Measurements from ENCODE around the gene PLA2G15. TPM values are rescaled to one million over a fixed set of nuclear protein-coding genes. Genes with fewer than 3 reads are reported as not detected.

PLA2G15 gene
- total and polyA plus RNA-seq, 2 of the 13 experiments (the other 11 are each of a cell fraction or from before 2014, with no cell fraction given) = 14.4 to 23.7 TPM

DNA sequence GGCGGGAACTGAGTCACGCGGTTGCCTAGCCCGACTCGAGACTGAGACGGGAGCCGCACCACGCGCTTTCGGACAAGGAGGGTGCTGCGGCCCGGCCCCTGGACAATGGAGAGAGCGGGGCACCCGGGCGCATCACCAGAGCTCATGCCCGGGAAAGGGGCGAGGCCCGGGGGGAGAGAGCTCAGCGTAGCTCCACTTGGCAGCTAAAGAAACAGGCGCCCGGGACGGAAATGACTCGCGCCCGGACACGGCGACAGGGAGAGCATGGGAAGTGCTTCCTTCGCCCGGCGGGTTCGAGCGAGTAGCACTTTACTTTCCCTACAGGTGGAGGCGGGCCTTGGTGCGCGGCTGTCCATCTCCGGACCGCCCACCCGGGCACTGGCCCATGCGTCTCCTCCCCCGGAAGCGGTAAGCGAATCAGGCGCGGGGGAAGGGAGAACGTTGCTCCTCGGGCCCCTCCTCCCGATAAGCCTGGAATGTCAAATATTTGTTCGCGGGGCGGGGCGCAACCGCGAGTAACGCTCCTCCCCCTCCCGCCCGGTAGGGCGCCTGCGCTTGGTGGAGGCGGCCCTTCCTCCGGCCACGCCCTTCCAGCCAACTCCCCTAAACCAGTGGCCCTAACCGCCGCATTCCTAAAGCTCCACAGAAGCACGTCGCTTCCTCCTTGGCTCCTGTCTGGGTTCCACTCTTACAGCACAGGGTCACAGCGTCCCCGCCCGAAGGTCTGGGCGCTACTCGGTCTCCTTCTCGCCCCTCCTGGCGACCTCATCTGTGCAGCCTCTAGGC is 7.7 kb upstream of the PLA2G15 start (continued):
- TF ChIP-seq, protein P1, sequence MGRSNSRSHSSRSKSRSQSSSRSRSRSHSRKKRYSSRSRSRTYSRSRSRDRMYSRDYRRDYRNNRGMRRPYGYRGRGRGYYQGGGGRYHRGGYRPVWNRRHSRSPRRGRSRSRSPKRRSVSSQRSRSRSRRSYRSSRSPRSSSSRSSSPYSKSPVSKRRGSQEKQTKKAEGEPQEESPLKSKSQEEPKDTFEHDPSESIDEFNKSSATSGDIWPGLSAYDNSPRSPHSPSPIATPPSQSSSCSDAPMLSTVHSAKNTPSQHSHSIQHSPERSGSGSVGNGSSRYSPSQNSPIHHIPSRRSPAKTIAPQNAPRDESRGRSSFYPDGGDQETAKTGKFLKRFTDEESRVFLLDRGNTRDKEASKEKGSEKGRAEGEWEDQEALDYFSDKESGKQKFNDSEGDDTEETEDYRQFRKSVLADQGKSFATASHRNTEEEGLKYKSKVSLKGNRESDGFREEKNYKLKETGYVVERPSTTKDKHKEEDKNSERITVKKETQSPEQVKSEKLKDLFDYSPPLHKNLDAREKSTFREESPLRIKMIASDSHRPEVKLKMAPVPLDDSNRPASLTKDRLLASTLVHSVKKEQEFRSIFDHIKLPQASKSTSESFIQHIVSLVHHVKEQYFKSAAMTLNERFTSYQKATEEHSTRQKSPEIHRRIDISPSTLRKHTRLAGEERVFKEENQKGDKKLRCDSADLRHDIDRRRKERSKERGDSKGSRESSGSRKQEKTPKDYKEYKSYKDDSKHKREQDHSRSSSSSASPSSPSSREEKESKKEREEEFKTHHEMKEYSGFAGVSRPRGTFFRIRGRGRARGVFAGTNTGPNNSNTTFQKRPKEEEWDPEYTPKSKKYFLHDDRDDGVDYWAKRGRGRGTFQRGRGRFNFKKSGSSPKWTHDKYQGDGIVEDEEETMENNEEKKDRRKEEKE (IDR thresholded peaks at IDR 0.05) = no peak
- TF ChIP-seq, protein P2, sequence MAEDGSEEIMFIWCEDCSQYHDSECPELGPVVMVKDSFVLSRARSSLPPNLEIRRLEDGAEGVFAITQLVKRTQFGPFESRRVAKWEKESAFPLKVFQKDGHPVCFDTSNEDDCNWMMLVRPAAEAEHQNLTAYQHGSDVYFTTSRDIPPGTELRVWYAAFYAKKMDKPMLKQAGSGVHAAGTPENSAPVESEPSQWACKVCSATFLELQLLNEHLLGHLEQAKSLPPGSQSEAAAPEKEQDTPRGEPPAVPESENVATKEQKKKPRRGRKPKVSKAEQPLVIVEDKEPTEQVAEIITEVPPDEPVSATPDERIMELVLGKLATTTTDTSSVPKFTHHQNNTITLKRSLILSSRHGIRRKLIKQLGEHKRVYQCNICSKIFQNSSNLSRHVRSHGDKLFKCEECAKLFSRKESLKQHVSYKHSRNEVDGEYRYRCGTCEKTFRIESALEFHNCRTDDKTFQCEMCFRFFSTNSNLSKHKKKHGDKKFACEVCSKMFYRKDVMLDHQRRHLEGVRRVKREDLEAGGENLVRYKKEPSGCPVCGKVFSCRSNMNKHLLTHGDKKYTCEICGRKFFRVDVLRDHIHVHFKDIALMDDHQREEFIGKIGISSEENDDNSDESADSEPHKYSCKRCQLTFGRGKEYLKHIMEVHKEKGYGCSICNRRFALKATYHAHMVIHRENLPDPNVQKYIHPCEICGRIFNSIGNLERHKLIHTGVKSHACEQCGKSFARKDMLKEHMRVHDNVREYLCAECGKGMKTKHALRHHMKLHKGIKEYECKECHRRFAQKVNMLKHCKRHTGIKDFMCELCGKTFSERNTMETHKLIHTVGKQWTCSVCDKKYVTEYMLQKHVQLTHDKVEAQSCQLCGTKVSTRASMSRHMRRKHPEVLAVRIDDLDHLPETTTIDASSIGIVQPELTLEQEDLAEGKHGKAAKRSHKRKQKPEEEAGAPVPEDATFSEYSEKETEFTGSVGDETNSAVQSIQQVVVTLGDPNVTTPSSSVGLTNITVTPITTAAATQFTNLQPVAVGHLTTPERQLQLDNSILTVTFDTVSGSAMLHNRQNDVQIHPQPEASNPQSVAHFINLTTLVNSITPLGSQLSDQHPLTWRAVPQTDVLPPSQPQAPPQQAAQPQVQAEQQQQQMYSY (CRISPR knock-in tag; IDR thresholded peaks at IDR 0.05) = no peak
- TF ChIP-seq, protein P3, sequence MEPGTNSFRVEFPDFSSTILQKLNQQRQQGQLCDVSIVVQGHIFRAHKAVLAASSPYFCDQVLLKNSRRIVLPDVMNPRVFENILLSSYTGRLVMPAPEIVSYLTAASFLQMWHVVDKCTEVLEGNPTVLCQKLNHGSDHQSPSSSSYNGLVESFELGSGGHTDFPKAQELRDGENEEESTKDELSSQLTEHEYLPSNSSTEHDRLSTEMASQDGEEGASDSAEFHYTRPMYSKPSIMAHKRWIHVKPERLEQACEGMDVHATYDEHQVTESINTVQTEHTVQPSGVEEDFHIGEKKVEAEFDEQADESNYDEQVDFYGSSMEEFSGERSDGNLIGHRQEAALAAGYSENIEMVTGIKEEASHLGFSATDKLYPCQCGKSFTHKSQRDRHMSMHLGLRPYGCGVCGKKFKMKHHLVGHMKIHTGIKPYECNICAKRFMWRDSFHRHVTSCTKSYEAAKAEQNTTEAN (CRISPR knock-in tag; conservative IDR thresholded peaks at IDR 0.05) = peak; percentile 66; the same call in 1 of the 2 replicates
- TF ChIP-seq RARG (CRISPR knock-in tag; IDR thresholded peaks at IDR 0.05; ENCODE audit: low read depth) = no peak
- TF ChIP-seq, protein P4, sequence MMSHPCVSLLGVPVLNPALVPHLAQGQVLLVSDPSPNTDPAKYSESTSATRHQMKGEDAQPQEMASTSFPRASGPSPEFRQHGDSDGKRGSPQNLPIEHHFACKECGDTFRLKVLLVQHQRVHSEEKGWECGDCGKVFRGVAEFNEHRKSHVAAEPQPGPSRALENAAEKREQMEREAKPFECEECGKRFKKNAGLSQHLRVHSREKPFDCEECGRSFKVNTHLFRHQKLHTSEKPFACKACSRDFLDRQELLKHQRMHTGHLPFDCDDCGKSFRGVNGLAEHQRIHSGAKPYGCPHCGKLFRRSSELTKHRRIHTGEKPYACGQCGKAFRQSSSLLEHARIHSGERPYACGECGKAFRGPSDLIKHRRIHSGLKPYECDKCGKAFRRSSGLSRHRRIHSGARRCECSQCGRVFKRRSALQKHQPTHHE (CRISPR knock-in tag; IDR thresholded peaks at IDR 0.05; ENCODE audit: borderline replicate concordance) = peak; percentile 53; the same call in 1 of the 2 replicates
- TF ChIP-seq ERF (CRISPR knock-in tag; IDR thresholded peaks at IDR 0.05) = peak; percentile 93
- TF ChIP-seq ATM (IDR thresholded peaks at IDR 0.05; ENCODE audit: borderline replicate concordance) = no peak
- no peak for TF ChIP-seq ZNF562 (CRISPR knock-in tag; IDR thresholded peaks at IDR 0.05; ENCODE audit: borderline replicate concordance)
- peak; percentile 87 for TF ChIP-seq ZEB1 (IDR thresholded peaks at IDR 0.05; ENCODE audit: insufficient replicate concordance, low read depth)
- TF ChIP-seq, protein P5, sequence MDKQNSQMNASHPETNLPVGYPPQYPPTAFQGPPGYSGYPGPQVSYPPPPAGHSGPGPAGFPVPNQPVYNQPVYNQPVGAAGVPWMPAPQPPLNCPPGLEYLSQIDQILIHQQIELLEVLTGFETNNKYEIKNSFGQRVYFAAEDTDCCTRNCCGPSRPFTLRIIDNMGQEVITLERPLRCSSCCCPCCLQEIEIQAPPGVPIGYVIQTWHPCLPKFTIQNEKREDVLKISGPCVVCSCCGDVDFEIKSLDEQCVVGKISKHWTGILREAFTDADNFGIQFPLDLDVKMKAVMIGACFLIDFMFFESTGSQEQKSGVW (CRISPR knock-in tag; IDR thresholded peaks at IDR 0.05; ENCODE audit: borderline replicate concordance) = no peak
- 0 out of 2 replicates have a peak, but pooled peaks have one; percentile 31 for TF ChIP-seq TCF7 (IDR thresholded peaks at IDR 0.05; ENCODE audit: low read depth)
- no peak for TF ChIP-seq ZNF253 (CRISPR knock-in tag; IDR thresholded peaks at IDR 0.05; ENCODE audit: borderline replicate concordance)
- TF ChIP-seq, protein P6, sequence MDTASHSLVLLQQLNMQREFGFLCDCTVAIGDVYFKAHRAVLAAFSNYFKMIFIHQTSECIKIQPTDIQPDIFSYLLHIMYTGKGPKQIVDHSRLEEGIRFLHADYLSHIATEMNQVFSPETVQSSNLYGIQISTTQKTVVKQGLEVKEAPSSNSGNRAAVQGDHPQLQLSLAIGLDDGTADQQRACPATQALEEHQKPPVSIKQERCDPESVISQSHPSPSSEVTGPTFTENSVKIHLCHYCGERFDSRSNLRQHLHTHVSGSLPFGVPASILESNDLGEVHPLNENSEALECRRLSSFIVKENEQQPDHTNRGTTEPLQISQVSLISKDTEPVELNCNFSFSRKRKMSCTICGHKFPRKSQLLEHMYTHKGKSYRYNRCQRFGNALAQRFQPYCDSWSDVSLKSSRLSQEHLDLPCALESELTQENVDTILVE (CRISPR knock-in tag; IDR thresholded peaks at IDR 0.05) = peak; percentile 92; the same call in 1 of the 2 replicates
- TF ChIP-seq ZNF781 (CRISPR knock-in tag; IDR thresholded peaks at IDR 0.05; ENCODE audit: borderline replicate concordance, not compliant biosample characterization) = peak; percentile 75
- TF ChIP-seq, protein P7, sequence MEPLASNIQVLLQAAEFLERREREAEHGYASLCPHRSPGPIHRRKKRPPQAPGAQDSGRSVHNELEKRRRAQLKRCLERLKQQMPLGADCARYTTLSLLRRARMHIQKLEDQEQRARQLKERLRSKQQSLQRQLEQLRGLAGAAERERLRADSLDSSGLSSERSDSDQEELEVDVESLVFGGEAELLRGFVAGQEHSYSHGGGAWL (CRISPR knock-in tag; IDR thresholded peaks at IDR 0.05) = no peak; the same call in 1 of the 2 replicates

Measured in HepG2 (cell line).